ENCODE results near the gene CTSZ. TPM values are rescaled to one million over a fixed set of nuclear protein-coding genes. Genes with fewer than 3 reads are reported as not detected.

CTSZ gene
- total and polyA plus RNA-seq, 11 donors = 92.2 to 482 (median 130) TPM

GRCh38 chr20:58945965-58946631 is 61.0 kb downstream of the CTSZ start:
- Histone ChIP-seq H3K27me3 (no peaks in the 10 kb centered on the region), H3K27ac (no peak overlapping the region), H3K36me3 (no peaks in the 10 kb centered on the region), H3K4me3 (no peak overlapping the region), H3K9me3 (no peaks in the 10 kb centered on the region), H3K4me1 (peaks cover 0 to 4% (median 0%) of the 10 kb centered on the region in 12 donors)
- 80 to 90% (median 88%) methylated on average over 10 of the region's 10 CpGs for WGBS, 4 donors
- TF ChIP-seq CTCF (IDR thresholded peaks at IDR 0.05) (no peak), POLR2A (IDR thresholded peaks at IDR 0.05) (no peak)
- DNase-seq = no peak
- ATAC-seq = no peak
- intact Hi-C loops (cut with DNase I) = no loop called here

Other genes with a start within 250 kb of the CTSZ start
- gene GNAS-AS1, start 156.4 kb downstream of the CTSZ start, total RNA-seq = under 1 TPM in 7 of 9 donors, not detected in 2; 0.22 to 0.79 (median 0.29) TPM
- gene GNAS-AS1, start 156.4 kb downstream of the CTSZ start, polyA plus RNA-seq = under 1 TPM; 0.17 to 0.91 TPM
- 1,000 to 10,000 TPM; 1,430 to 2,119 (median 1,604) TPM for gene GNAS, start 154.5 kb downstream of the CTSZ start, total RNA-seq
- 1,000 to 10,000 TPM; 1,246 to 2,999 TPM for gene GNAS, start 154.5 kb downstream of the CTSZ start, polyA plus RNA-seq
- gene NELFCD, start 26.0 kb downstream of the CTSZ start, total RNA-seq = 10 to 100 TPM; 21.7 to 43.8 (median 27.7) TPM
- 10 to 100 TPM; 21.9 to 24.4 TPM for gene NELFCD, start 26.0 kb downstream of the CTSZ start, polyA plus RNA-seq
- under 1 TPM; 0.07 to 0.64 (median 0.25) TPM for gene TUBB1, start 12.2 kb upstream of the CTSZ start, total RNA-seq
- under 1 TPM in 1 of 2 donors, not detected in 1; 0.17 TPM for gene TUBB1, start 12.2 kb upstream of the CTSZ start, polyA plus RNA-seq
- gene ATP5F1E, start 25.1 kb upstream of the CTSZ start, total RNA-seq = 100 to 1,000 TPM in 7 of 9 donors, 10 to 100 TPM in 2; 38.5 to 153 (median 116) TPM
- 100 to 1,000 TPM in 1 of 2 donors, 10 to 100 TPM in 1; 66.4 to 130 TPM for gene ATP5F1E, start 25.1 kb upstream of the CTSZ start, polyA plus RNA-seq
- 10 to 100 TPM; 34.6 to 51.0 (median 43.7) TPM for gene PRELID3B, start 35.5 kb upstream of the CTSZ start, total RNA-seq
- 10 to 100 TPM; 14.1 to 39.6 TPM for gene PRELID3B, start 35.5 kb upstream of the CTSZ start, polyA plus RNA-seq
- gene ZNF831, start 156.6 kb upstream of the CTSZ start, total RNA-seq = under 1 TPM in 7 of 9 donors, not detected in 2; 0.02 to 0.77 (median 0.07) TPM
- gene ZNF831, start 156.6 kb upstream of the CTSZ start, polyA plus RNA-seq = under 1 TPM; 0.04 to 0.06 TPM

Measured in heart left ventricle (tissue), 16 donors.